Suprapubic skin (tissue), 4 donors: Measurements from ENCODE around the gene ARFGAP3. TPM values are rescaled to one million over a fixed set of nuclear protein-coding genes. Genes with fewer than 3 reads are reported as not detected.

Experiments
- DNase-seq, 2 donors: peaks; one replicate each; pipeline ENCODE4 v3.0.0-alpha.2; 2019; ENCODE audit warnings: low spot score in 2 of 2
- H3K27ac ChIP-seq: fragments of 200-600 bp; sonication (generic); one replicate; pipeline ENCODE4 v1.5.1; 2019
- H3K27me3 ChIP-seq: fragments of 200-600 bp; sonication (generic); one replicate; pipeline ENCODE4 v1.5.1; 2019
- H3K36me3 ChIP-seq: fragments of 200-600 bp; sonication (generic); one replicate; pipeline ENCODE4 v1.5.1; 2019
- H3K4me1 ChIP-seq: fragments of 200-600 bp; sonication (generic); one replicate; pipeline ENCODE4 v1.5.1; 2019
- H3K4me3 ChIP-seq: fragments of 200-600 bp; sonication (generic); one replicate; pipeline ENCODE4 v1.5.1; 2019; ENCODE audit warnings: mild to moderate bottlenecking
- H3K9me3 ChIP-seq: fragments of 200-600 bp; sonication (generic); one replicate; pipeline ENCODE4 v1.5.1; 2019
- EP300 ChIP-seq: sonication (generic); formaldehyde crosslinking; IDR thresholded peaks from one replicate; pipeline ENCODE4 v1.6.1; 2017; ENCODE audit warnings: antibody characterized with exemption
- POLR2A ChIP-seq, 2 donors: fragments of 450-650 bp; IDR thresholded peaks; one replicate each; pipeline ENCODE4 v1.6.1; 2017; ENCODE audit warnings: antibody characterized with exemption in 2 of 2, mild to moderate bottlenecking in 2 of 2, moderate library complexity in 2 of 2
- POLR2AphosphoS5 ChIP-seq, 3 donors: sonication (generic); formaldehyde crosslinking; IDR thresholded peaks; one replicate each; pipeline ENCODE4 v1.6.1; 2017; ENCODE audit warnings: antibody characterized with exemption in 3 of 3
- WGBS: methylation state at CpG from one replicate; pipeline ENCODE4 v1.1.5; 2018; 5-methylcytosine and 5-hydroxymethylcytosine counted together
- total RNA-seq, 4 donors: library from RNA; depleted of rRNA; stranded (reverse); fragments of >200 nt; gene quantifications; one replicate each; pipeline ENCODE4 v1.1.0, GENCODE V29; 2016
- TF ChIP-seq, protein P1 (sequence below), 2 donors: fragments of 200-600 bp in 1 of 2; fragments of 450-650 bp in 1 of 2; sonication (generic) in 1 of 2; IDR thresholded peaks; one replicate each; pipeline ENCODE4 v1.5.1; 2016 to 2019; ENCODE audit warnings: antibody characterized with exemption in 2 of 2, mild to moderate bottlenecking in 1 of 2, moderate library complexity in 1 of 2

ARFGAP3 gene
- total RNA-seq, 4 donors from 2014 or later, result 26.7 to 33.3 (median 31.8) TPM

DNA sequence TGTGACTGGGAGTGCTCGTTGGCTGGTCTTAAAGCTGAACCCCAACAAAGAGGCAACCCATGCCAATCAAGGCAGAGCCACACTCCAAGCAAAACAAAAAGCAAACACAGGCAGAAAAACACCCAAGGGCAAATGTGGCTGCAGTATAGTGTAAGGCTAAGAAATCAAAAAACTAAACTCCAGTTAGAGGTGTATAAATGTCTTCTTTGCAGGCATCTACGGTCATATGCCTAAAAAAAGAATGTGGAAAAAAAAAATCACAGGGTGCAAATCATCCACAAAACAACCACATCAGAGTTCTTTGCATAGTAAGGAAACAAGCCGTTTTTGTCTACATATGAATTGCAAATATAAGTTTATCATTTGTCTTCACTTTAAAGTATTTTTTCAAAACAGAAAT is 27.8 kb downstream of the ARFGAP3 start:
- peak in 1 of 2 donors; percentile 24 for DNase-seq
- Histone ChIP-seq H3K36me3 (peaks cover 83% of the 10 kb centered on the region), H3K9me3 (no peaks in the 10 kb centered on the region), H3K4me1 (no peaks in the 10 kb centered on the region), H3K27ac (no peak overlapping the region), H3K27me3 (no peaks in the 10 kb centered on the region), H3K4me3 (no peak overlapping the region)
- WGBS, result 65% methylated on average over 3 of the region's 3 CpGs
- TF ChIP-seq POLR2AphosphoS5 (IDR thresholded peaks at IDR 0.05) (no peak), EP300 (no peak), POLR2A (IDR thresholded peaks at IDR 0.05) (no peak)
- TF ChIP-seq, protein P1, sequence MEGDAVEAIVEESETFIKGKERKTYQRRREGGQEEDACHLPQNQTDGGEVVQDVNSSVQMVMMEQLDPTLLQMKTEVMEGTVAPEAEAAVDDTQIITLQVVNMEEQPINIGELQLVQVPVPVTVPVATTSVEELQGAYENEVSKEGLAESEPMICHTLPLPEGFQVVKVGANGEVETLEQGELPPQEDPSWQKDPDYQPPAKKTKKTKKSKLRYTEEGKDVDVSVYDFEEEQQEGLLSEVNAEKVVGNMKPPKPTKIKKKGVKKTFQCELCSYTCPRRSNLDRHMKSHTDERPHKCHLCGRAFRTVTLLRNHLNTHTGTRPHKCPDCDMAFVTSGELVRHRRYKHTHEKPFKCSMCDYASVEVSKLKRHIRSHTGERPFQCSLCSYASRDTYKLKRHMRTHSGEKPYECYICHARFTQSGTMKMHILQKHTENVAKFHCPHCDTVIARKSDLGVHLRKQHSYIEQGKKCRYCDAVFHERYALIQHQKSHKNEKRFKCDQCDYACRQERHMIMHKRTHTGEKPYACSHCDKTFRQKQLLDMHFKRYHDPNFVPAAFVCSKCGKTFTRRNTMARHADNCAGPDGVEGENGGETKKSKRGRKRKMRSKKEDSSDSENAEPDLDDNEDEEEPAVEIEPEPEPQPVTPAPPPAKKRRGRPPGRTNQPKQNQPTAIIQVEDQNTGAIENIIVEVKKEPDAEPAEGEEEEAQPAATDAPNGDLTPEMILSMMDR (IDR thresholded peaks at IDR 0.05), result no peak

DNA sequence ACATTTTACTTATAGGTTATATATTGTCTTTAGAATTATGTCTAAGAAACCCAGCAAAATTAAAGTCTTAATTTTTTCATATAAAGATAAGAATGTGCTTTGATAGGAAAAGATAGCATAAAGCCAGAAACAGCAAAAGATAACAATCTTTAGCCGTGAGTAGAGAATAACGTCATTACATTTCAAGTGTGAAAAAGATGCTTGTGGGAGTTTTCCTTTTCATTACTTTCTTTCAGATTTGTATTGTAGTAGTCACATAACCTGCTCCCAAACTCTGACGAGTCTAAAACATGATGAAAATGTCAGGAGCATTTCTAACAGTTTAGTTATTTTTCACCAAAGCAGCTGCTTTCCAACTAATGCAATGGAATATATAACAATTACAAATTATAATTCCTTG is 31.3 kb downstream of the ARFGAP3 start:
- TF ChIP-seq POLR2A (IDR thresholded peaks at IDR 0.05) (no peak), POLR2AphosphoS5 (IDR thresholded peaks at IDR 0.05) (no peak), EP300 (no peak)
- TF ChIP-seq, protein P1 (IDR thresholded peaks at IDR 0.05), result no peak
- no peak for DNase-seq

DNA sequence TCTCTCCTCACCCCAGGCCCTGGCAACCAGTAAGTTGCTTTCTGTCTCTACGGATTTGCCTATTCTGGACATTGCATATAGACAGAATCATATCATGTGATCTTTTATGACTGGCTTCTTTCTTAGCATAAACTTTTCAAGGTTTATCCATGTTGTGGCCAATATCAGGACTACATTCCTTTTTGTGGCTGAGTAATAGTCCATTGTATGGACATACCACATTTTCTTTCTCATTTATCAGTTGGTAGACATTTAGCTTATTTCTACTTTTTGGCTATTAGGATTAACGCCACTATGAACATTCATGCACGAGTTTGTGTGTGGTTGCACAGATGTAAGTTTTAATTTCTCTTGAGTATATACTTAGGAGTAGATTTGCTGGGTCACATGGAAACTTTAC is 35.7 kb downstream of the ARFGAP3 start:
- WGBS, result 96% methylated on average over 3 of the region's 3 CpGs
- no peak overlapping the region for H3K4me3 ChIP-seq
- no peaks in the 10 kb centered on the region for H3K9me3 ChIP-seq
- H3K27me3 ChIP-seq, result no peaks in the 10 kb centered on the region
- H3K27ac ChIP-seq, result no peak overlapping the region
- peaks cover 2% of the 10 kb centered on the region for H3K4me1 ChIP-seq
- TF ChIP-seq POLR2AphosphoS5 (IDR thresholded peaks at IDR 0.05) (no peak), EP300 (no peak), POLR2A (IDR thresholded peaks at IDR 0.05) (no peak)
- TF ChIP-seq, protein P1 (IDR thresholded peaks at IDR 0.05), result no peak
- H3K36me3 ChIP-seq, result peaks cover 59% of the 10 kb centered on the region
- no peak for DNase-seq

More for the DNA sequence above, 31.3 kb downstream of the ARFGAP3 start:
- no peak overlapping the region for H3K27ac ChIP-seq
- H3K27me3 ChIP-seq, result no peaks in the 10 kb centered on the region
- no peak overlapping the region for H3K4me3 ChIP-seq
- peaks cover 77% of the 10 kb centered on the region for H3K36me3 ChIP-seq
- 77% methylated on average over 3 of the region's 3 CpGs for WGBS
- no peaks in the 10 kb centered on the region for H3K9me3 ChIP-seq
- no peaks in the 10 kb centered on the region for H3K4me1 ChIP-seq

DNA sequence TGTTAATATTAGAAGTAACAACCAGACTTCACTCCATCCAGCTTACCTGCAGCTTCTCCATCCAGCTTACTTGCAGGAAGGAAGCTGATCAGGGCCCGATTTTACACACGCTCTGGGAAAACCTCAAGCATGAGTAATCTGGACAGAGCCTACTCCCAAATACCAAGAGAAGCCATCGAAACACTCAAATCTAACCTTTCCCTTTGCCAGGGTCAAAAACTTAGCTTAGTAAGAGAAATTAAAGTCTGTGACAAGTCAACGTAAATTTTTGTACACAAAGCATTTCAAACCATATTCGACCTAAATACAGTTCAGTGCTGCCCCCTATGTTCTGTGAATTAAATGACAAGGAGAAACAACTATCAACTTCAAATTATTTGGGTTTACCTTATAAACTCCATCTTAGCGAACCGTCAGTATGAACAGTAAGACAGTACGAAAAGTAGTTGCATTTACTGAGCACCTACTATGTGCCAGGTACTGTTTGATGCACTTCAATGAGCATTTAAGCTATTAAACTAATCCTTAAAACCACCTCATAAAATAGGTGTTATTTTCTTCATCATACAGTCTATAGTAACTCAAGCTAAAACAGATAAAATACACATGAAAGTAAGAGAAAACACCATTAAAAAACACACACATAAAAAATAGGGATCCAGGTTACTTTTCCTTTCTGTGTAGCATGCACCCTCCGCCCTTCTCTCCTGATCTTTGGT is 36.9 kb downstream of the ARFGAP3 start:
- H3K4me1 ChIP-seq, result peaks cover 2% of the 10 kb centered on the region
- no peaks in the 10 kb centered on the region for H3K9me3 ChIP-seq
- no peak overlapping the region for H3K27ac ChIP-seq
- TF ChIP-seq, protein P1 (IDR thresholded peaks at IDR 0.05), result peak in 1 of 2 donors; percentile 54
- TF ChIP-seq POLR2AphosphoS5 (IDR thresholded peaks at IDR 0.05), result no peak
- no peak for TF ChIP-seq EP300
- WGBS, result 56% methylated on average over 9 of the region's 9 CpGs
- peaks cover 57% of the 10 kb centered on the region for H3K36me3 ChIP-seq
- peak in 1 of 2 donors; percentile 4 for DNase-seq
- no peak overlapping the region for H3K4me3 ChIP-seq
- no peaks in the 10 kb centered on the region for H3K27me3 ChIP-seq

DNA sequence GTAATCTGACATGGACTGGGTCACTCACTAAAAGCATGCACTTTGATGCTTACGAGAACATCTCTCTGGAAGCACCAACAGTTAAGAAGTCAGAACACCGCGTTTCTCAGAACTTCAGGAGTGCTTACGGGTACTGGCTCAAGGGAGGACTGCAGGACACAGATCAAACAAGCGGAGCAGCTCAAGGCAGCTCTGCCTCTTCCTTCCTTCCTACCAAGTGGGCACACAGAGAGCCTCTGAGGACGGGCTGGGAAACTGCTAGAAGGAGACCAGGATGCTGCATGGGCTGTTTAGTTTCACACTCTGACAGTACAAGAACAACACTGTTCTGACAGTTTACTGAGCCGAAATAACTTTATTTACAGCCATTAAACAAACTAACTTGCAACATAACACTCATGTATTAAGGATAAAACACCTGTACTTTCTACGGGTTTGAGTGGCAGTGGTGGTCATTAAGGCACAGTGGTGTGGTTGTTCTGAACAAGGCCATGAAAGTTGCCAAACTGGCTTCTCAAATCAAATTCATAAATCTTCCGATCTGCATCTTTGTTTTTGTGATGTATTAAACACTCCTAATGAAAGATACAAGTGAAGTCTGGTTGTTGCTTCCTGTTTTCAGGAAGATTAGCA is 37.5 kb downstream of the ARFGAP3 start:
- no peak overlapping the region for H3K27ac ChIP-seq

More for the DNA sequence above, 37.5 kb downstream of the ARFGAP3 start:
- no peak overlapping the region for H3K4me3 ChIP-seq
- peaks cover 2% of the 10 kb centered on the region for H3K4me1 ChIP-seq
- 76% methylated on average over 9 of the region's 9 CpGs for WGBS
- no peak for TF ChIP-seq POLR2A (IDR thresholded peaks at IDR 0.05)
- TF ChIP-seq POLR2AphosphoS5 (IDR thresholded peaks at IDR 0.05), result no peak
- no peak for TF ChIP-seq EP300
- TF ChIP-seq, protein P1 (IDR thresholded peaks at IDR 0.05), result no peak
- peak in 1 of 2 donors; percentile 26 for DNase-seq
- no peaks in the 10 kb centered on the region for H3K9me3 ChIP-seq
- H3K36me3 ChIP-seq, result peaks cover 56% of the 10 kb centered on the region
- no peaks in the 10 kb centered on the region for H3K27me3 ChIP-seq
